Stimulated activated CD8-positive, alpha-beta memory T cell treated with anti-CD3 and anti-CD28 coated beads, Interleukin-12 subunit alpha, Interleukin-12 subunit beta, amount 100 ng/mL, for 24 hours (primary cell): ENCODE measurements around the gene ITM2C.
A peak's percentile ranks its signal among the peaks of the same experiment; 100 is the strongest.

Experiments
- DNase-seq: peaks from one replicate; pipeline ENCODE4 v3.0.0-alpha.2; 2020; ENCODE audit errors: extremely low read depth

Gene ITM2C

DNA sequence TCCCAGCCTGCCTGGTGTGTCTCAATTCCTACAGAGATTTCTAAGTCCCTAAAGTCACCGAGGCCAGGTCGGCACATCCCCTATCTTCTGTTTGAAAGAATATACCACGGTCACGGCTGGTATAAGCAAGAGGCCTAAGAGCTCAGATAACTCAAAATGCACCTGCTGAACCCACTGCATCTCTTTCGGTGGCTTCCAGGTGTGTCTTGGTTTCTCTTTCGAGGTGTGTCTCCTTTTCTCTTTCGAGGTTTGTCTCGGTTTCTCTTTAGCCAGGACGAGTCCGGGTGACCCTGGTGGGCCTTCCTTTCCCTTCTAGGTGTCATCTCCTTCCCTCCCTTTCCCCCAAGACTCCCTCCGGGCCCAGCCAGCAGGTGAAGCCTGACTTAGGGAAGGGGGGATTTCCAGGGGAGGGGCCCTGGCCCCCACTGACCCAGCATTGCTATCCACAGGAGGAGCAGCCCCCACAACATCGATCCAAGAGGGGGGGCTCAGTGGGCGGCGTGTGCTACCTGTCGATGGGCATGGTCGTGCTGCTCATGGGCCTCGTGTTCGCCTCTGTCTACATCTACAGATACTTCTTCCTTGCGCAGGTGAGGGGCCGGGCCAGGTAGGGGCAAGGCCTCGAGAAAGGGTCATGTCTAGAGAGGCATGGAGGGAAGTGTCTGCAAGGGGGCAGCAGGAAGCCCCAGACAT lies 8.4 kb downstream of the ITM2C start:
- no peak for DNase-seq

DNA sequence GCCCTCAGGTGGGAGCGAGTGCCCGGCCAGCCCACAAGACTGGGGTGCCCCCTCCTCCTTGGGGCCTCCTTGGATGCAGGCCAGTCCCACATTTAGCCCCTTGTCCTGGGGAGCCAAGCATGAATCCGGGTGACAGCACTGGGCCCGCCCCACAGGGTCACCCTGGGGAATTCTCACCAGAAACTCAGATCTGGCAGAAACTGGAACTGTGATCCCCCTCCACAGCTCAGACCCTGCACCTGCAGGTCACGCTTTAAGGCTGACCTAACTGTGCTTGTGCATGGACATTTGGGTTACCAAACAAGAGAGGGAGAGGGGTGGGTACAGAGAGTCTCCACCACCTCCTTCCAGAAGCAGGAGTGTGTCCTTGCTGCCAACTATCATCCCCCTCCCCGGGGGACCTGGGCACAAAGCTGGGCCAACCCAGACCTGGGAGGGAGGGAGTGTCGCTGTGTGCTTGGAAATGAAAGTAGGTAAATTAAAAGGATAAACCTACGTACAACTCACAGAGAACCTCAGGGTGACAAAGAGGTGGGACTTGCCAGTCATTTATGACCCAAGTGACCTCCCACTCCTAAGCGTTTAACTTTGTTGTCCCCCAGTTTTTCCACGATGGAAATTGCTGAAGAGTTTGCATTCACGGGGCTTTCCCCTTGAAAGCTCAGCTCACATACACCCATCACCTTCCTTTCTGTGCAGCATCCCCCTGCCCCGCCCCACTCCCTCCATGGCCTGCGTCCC lies 9.1 kb downstream of the ITM2C start:
- DNase-seq = no peak

DNA sequence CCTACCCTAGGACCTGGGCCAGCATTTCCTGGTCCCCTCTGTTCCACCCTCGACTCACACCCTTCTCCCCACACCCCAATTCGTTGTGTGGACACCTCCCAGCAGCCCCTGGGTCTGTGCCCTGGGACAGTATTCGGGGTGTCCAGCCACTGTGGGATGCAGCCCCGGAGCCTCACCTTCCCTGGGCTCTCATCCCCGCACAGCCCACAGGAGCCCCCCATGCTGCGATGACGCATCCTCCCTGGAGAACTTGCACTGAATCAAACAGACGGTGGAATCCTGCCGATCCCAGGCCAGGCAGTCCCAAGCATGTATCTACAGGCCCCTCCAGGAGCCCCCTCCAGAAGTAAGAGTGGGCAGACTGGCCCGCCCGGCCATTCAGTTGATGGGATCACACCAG lies 9.7 kb downstream of the ITM2C start:
- DNase-seq = no peak

GRCh38 chr2:230874876-230875275 lies 10.1 kb downstream of the ITM2C start:
- no peak for DNase-seq

GRCh38 chr2:230875347-230876315 lies 10.9 kb downstream of the ITM2C start:
- no peak for DNase-seq

GRCh38 chr2:230877116-230877758 lies 12.5 kb downstream of the ITM2C start:
- no peak for DNase-seq

DNA sequence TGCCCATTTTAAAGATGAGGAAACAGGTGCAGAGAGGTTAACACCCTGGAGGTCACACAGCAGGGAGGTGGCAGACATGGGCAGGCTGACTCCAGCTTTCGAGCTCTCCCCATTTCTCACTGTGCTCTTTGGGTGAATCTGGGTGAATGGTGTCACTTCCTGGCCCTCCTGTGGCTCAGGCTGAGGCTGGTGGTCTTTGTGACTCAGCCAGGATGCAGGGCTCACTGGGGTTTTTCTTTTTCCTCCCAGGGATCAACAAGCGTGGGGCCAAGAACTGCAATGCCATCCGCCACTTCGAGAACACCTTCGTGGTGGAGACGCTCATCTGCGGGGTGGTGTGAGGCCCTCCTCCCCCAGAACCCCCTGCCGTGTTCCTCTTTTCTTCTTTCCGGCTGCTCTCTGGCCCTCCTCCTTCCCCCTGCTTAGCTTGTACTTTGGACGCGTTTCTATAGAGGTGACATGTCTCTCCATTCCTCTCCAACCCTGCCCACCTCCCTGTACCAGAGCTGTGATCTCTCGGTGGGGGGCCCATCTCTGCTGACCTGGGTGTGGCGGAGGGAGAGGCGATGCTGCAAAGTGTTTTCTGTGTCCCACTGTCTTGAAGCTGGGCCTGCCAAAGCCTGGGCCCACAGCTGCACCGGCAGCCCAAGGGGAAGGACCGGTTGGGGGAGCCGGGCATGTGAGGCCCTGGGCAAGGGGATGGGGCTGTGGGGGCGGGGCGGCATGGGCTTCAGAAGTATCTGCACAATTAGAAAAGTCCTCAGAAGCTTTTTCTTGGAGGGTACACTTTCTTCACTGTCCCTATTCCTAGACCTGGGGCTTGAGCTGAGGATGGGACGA lies 13.2 kb downstream of the ITM2C start:
- DNase-seq = peak; percentile 40

- DNase-seq = no peak
Observed at GRCh38 chr2:230878599-230879188, 14.0 kb downstream of the ITM2C start.

- no peak for DNase-seq
Observed at GRCh38 chr2:230879271-230879882, 14.6 kb downstream of the ITM2C start.

GRCh38 chr2:230879891-230880290 lies 15.1 kb downstream of the ITM2C start:
- DNase-seq = no peak

GRCh38 chr2:230881840-230882239 lies 17.1 kb downstream of the ITM2C start:
- DNase-seq = no peak

DNA sequence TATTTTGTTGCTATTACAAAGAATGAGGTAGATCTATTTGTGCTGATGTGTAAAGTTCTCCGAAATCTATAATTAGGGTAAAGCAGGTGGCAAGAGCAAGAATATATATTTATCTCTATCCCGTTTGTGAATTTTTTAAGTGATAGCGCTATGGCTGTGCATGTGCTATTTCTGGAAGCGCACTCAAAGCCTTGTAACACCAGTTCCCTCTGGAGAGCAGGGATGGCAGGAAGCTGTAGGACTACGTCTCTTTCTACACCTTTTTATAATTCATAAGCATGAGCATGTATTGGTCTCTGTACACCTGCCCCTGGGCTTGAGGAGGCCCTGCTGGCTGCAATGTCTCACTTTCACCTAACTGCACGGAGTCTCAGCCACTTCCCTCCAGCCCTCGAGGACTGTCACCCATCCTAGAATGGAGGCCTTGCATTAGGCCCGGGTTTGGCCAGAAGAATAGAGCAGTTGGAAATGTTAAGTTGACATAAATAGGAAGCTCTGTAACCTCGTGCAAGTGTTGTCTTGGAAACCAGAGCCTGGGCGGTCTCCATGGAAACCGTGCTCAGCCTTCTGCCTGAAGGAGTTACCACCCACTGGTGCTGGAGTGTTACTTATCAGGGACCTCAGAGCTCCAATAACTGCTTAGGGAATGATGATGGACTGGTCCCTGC lies 20.9 kb downstream of the ITM2C start:
- no peak for DNase-seq

DNA sequence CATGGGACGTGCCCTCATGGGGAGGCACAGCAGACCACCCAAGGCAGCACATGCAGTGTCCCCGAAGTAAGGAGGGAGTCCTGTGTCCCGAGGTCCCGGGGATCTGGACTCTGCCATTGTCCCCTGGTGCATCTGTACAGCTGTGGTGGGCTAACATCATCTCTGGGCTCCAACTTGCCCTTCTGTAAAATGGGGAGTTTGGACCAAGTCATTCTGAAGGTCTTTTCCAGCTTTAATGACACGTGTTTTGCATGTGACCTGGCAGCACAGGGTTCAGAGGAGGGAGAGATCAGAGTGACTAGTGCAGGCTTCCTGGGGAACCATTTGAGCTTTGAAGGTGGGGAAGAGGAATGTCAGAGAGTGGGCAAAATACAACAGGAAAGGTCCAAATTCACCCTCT lies 21.5 kb downstream of the ITM2C start:
- no peak for DNase-seq

- no peak for DNase-seq
Observed at GRCh38 chr2:230886671-230887071, 21.9 kb downstream of the ITM2C start.

DNA sequence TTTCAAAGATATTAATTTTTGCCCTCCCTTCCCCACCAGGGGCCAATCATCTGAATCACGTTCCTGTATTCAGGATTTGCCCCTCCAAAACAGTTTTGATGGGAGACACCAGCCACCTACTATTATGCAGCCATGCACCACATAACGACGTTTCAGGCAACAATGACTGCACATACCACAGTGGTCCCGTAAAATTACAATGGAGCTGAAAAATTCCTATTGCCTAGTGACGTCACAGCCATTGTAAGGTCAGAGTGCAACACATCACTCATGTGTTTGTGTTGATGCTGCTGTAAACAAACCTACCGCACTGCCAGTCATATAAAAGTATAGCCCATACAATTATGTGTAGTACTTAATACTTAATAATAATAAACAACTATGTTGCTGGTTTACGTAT lies 22.6 kb downstream of the ITM2C start:
- no peak for DNase-seq

DNA sequence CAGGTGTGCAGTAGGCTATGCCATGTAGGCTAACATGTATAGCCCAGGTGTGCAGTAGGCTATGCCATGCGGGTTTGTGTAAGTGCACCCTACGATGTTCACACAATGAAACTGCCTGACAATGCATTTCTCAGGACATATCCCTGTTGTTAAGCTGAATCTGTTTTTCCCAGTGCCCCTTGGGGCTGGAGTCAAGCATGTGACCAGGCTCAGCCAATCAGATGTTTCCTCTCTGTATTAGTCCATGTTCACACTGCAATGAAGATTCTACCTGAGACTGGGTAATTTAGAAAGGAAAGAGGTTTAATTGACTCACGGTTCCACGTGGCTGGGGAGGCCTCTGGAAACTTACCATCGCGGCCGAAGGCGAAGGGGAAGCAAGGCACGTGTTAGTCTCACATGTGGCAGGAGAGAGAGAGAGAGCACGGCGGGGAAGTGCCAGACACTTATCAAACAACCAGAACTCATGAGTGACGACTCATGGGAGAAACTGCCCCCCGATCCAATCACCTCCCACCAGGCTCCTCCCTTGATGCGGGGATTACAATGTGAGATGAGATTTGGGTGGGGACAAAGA lies 24.2 kb downstream of the ITM2C start:
- no peak for DNase-seq

GRCh38 chr2:230889911-230890601 lies 25.3 kb downstream of the ITM2C start:
- no peak for DNase-seq

DNA sequence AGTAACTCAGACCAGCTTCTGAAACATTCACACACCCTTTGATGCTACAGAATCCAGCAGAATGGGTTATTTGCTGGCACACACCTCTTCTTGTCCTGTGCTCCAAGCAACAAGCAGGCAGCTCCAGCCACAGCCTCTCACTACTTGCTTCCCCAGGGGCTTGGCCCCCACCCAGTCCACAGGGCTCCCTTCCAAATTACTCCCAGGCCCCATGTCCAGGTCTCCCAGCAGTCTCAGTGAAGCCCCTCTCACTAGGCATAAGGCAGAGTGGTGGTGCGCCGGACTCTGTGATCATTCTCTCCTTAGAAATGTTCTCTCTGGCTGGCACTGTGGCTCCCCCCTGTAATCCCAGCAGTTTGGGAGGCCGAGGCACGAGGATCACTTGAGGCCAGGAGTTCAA lies 25.9 kb downstream of the ITM2C start:
- DNase-seq = no peak

DNA sequence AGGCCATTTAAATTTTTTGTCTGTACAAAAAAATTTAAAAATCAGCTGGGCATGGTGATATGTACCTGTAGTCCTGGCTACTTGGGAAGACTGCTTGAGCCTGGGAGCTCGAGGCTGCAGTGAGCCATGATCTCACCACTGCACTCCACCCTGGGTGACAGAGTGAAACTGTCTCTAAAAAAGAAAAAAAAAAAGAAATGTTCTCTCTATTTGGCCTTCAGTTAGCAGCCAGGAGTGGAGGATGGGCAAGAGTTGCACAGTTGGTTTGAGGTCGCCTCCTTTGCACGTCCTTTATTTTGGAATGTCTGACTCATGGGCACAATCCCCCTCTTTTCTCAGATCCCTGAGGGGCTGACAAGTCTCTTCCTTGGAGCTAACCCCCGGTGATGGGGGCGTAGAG lies 26.3 kb downstream of the ITM2C start:
- DNase-seq = no peak
